ENCODE measurements around the gene MDGA2.
"Not testable (repeated sequence)": the region's sequence is repeated elsewhere in the genome, so short reads cannot be mapped to it uniquely, and the experiment has no call there.

The MDGA2 gene

GRCh38 chr14:47302121-47302520 is 373.3 kb downstream of the MDGA2 start:
- no peak for FAIRE-seq

DNA sequence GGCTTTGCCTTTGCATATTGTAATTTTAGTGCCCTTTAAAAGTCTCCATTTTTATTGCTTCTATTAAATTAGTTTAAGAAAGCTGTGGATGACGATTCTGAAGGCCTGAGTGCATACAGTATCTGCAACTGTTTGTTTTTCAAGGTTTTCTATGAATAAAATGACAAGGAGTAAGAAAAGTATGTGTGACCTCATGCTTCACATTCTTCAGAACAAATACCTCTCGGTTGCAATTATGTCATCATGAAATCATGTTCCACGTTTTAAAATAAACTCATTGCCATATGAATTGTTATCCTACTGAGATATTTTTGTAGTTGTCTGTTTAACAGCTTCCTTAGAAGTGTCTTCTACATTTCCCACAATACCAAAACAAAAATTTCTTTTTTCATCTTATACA is 374.6 kb downstream of the MDGA2 start:
- FAIRE-seq = no peak

DNA sequence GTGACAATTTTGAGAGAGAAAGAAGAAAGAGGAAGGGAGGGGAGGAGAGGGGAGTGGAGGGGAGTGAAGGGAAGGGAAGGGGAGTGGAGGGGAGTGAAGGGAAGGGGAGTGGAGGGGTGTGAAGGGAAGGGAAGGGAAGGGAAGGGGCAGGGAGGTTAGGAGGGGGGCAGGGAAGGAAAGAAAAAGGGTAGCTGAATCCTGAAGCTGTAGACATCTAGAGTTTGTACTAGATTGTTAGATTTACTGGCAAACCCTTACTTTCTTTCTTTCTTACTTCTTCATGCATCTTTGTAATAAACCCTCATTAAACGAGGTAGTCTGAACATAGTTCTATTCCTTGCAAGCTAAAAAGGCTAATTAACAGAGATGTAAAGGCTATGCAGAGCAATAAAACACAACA is 378.0 kb downstream of the MDGA2 start:
- FAIRE-seq = no peak

GRCh38 chr14:47284283-47284682 is 391.1 kb downstream of the MDGA2 start:
- no peak for FAIRE-seq

- not testable (repeated sequence) for FAIRE-seq
These were observed 393.6 kb downstream of the MDGA2 start for GRCh38 chr14:47281761-47282160.

DNA sequence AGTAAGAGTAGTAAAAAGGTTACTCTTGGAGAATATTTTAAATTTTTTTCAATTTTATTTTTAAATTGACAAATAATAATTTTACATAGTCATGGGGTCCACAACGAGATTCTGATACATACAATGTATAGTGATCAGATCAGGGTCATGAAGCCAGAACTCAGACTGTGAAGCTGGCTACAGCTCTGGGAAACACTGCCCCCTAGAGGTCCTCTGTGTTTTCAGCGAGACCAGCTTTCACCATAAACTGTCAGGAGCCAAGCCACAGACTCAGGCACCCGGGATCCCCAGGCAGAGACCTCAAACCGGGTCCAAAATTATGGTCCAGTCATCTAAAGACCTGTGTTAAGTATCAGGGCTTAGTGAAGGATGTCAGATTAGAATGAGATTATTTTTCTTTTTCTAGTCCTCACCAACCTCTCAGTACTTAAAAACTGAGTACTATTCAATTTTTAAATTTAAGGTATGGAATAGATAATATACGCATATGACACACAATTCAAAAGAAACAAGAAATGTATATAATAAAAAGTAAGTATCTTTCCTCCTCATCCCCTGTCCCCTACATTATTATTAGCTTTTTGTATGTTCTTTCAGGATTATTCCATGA is 397.1 kb downstream of the MDGA2 start:
- FAIRE-seq = no peak

GRCh38 chr14:47277703-47278102 is 397.7 kb downstream of the MDGA2 start:
- no peak for FAIRE-seq

DNA sequence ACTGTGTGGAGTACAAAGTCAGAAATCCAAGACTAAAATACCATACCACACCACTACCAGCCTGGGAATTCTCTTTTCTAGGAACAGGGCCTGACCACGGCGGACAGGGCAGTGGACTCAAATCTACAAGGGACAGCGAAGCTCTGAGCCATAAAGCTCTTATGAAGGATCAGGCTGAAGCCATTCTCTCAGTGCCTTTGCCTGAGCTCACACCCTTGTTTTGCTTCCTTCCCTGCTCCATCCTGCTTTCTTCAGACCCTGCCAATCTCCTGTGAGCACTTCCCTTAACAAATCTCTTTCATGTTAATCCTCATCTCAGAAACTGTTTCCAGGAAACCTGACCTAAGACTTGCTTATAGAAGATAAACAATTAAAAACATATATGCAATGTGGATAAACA is 398.5 kb downstream of the MDGA2 start:
- FAIRE-seq = no peak

DNA sequence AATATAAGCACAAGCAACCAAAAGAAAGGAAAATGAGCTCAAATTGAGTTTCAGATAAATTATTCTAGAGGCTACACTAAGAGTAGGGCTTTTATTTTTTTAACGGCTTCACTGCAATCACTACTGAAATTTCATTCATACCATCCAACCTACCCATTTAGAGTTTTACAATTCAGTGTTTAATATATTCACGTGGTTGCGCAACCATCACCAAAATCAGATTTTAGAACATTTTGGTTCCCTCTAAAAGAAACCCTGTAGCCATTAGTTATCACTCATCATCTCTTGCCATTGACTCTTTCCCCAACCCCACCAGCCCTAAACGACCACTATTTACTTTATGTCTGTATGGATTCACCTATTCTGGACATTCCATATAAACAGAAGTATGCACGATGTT is 401.5 kb downstream of the MDGA2 start:
- no peak for FAIRE-seq

DNA sequence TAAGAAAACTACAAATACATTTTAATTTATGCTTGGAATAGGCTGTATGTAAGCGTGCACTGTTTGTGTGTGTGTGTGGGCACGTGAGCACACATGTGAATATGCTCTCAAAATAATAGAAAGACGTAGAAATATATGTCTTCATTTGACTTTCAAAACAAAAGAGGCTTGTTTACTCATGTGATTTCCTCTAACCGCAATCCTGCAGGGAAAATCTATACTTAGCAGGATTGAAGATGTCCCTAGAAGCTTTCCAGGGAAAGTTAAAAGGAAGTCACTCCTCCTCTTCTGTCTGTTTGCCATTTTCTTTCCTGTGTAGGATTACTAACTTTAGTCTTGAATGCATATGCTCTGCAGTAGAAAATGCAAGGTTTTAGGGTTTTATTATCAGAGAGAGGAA is 404.7 kb downstream of the MDGA2 start:
- no peak for FAIRE-seq

DNA sequence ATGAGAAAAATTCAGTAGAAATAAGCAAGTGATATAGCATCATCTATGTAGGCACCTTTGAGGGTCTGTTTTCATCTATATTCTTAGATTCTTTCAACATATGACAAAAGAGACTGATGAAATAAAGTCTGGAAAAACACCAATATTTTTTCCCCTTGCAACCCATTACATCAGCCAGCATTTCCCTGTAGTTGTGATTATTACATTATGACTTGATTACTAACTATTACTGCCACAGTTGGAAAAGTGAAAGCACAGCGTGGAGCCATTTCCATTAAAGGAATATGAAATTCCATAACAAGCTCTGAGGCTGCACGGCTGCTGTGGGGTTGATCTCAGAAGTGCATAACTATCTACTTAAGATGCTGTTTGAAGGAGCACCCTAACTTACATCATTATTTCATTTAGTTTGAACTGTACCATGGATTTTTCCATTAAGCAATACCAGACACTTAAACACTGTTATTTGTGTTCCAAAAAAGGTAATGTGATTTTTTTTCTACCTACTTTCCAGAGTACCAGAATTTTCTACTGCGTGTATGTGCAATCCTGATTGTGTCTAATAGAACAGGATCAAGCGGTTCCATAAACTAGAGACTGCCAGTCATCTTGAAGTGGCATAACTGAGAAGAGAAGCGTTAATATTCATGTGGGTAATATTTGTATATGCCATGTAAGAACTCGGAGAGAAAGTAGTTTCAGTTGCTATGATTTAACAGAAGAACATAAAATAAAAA is 405.5 kb downstream of the MDGA2 start:
- FAIRE-seq = no peak

GRCh38 chr14:47264842-47265241 is 410.6 kb downstream of the MDGA2 start:
- no peak for FAIRE-seq

DNA sequence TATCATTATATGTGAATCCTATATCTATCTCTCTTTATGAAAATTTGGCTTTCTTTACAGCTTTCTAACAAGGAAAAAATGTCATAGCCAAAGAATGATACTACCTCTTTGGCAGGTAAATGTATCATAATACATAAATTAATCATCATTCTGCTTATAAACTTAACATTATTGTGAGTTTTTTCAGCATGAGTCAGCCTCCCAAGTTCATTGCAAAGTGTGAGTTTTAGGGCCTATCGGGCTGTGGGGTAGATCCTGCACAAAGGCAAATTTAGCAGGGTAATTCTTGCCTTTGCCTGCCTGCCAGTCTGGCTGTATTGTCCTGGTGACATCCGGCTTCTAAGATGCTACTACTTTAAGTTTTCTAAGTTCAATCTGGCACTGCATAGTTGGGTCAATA is 412.6 kb downstream of the MDGA2 start:
- FAIRE-seq = no peak

GRCh38 chr14:47261350-47261749 is 414.1 kb downstream of the MDGA2 start:
- no peak for FAIRE-seq

GRCh38 chr14:47259796-47260195 is 415.6 kb downstream of the MDGA2 start:
- FAIRE-seq = no peak

- FAIRE-seq = no peak
These were observed 418.4 kb downstream of the MDGA2 start for GRCh38 chr14:47257013-47257412.

DNA sequence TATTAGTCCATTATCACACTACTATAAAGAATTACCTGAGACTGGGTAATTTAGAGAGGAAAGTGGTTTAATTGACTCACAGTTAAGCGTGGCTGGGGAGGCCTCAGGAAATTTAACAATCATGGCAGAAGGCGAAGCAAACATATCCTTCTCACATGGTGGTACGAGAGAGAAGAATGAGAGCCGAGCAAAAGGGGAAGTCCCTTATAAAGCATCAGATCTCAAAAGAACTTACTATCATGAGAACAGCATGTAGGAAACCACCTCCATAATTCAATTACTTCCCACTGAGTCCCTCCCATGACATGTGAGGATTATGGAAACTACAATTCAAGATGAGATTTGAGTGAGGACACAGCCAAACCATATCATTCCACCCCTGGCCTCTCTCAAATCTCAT is 422.6 kb downstream of the MDGA2 start:
- FAIRE-seq = no peak

DNA sequence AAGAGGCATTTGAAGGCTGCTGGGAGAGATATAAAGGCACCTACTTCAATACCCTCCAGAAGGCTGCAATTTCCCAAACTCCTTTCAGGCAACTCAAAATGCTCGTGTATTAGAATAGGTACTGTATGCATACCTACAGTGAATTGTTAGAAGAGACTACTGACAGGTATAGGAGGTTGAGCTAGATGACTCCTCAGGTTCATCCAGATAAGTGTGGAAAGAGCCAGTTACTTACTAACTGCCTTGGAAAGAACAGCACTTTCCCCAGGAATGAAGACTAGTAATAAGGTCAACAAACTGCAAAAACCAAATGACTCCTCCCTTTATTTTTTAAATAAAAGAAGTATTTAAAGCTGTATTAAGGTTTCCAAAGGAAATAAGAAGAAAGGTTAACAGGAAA is 429.0 kb downstream of the MDGA2 start:
- FAIRE-seq = no peak

DNA sequence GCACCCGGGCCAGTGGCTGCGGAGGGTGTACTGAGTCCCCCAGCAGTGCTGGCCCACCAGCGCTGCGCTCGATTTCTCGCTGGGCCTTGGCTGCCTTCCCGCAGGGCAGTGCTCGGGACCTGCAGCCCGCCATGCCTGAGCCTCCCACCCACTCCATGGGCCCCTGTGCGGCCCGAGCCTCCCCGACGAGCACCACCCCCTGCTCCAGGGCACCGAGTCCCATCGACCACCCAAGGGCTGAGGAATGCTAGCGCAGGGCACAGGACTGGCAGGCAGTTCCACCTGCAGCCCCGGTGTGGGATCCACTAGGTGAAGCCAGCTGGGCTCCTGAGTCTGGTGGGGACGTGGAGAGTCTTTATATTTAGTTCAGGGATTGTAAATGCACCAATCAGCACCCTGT is 432.8 kb downstream of the MDGA2 start:
- FAIRE-seq = not testable (repeated sequence)

DNA sequence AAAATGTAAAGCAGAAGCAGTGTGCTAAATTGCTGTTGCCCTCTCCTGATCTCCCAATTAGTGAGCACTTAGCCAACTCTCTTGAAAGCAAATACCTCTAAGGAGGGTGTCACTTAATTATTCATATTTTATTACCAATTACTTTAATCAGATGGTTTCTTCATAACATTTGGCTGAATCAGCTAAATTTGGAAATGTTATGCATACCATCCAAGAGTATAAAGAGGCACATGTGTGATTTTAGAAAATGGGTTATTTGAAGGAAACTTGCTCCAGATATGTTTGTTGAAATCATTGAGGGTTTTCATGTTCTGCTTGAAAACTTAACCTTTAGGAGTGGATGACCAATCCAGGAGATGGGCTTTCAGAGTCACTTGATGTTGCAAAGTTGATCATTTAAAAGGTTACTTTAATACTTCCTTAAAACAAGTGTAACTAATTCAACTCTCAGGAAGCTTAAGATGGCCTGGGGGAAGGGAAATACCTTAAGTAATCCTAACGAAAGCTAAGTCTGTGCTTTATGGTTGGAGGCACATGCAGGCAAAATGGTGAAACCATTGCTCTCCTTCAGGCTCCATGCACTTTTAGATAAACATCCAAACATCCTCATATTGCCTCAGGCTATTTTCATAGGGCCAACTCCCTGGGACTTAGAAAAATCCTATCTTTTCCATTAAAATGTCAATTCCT is 434.5 kb downstream of the MDGA2 start:
- FAIRE-seq = no peak

DNA sequence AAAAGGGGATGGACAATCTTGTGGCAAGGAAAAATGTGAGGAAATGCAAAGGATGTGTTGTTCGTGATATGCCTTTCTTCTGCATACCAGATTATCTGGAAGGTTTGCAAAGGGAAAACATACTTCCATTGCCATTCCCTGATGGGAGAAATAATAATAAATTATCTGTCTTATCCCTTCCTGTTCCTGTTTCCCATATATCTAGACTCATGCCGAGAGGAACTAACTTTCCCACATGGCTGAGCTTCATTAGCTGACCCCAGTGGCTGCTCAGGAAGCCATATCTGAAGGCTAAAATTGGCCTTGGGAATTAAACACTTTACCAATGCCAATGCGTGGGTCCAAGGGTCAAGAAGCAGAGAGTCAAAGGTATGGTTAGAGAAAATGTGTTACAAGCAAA is 439.8 kb downstream of the MDGA2 start:
- no peak for FAIRE-seq

DNA sequence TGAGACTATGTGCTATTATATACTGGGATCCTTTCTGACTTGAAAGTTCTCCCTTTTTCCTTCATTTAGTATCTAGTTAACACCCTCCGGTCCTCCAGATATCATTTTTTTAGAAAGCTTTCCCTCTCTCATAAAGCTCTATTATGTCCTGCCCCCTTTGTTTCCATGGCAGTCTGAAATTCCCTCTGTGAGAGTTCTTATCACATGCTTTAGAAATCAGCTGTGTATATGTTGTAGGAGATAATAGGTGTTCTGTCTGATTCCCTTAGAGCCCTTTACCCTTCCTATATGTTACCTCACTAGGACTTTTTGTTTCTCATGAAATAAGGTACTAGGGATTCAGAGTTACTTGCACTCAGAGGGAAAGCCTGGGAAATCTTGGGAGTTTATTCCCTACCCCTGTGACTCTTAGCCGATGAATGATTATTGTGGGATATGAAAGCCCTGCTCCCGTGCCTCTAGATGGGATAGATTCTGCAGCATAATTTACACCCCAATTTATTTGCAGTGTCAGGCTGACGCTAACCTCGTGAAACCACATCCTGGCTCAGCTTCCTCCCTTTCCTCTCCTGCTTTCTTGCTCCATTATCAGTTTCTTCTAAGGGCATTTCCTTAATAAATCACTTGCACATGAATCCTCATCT is 448.4 kb downstream of the MDGA2 start:
- FAIRE-seq = no peak

DNA sequence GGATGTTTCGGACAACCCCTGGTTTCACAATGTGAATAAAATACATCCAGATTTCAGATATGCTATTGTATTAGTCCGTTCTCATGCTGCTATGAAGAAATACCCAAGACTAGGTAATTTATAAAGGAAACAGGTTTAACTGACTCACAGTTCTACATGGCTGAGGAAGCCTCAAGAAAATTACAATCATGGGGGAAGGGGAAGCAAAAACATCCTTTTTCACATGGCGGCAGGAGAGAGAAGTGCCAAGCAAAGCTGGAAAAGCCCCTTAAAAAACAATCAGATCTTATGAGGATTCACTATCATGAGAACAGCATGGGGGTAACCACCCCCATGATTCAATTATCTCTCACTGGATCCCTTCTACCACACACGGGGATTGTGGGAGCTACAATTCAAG is 451.7 kb downstream of the MDGA2 start:
- FAIRE-seq = no peak

DNA sequence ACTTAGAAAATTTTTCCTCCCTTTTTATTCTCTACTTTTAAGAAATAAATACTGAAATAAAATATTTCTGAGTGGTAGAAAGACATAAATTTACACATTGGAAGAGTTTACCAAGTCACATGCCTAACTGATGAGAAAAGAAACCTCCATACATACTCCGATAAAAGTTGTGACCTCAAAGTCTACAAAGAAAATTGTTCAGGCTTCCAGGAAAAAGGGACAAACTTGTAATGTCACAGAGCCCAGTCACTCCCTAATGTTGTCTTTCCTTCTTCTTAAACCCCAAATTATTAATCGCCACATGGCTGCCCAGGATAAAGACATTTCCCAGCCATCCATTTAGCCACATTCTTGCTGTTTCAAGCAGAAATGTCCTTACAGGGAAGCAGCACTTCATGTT is 455.3 kb downstream of the MDGA2 start:
- no peak for FAIRE-seq
